Gastroesophageal sphincter (tissue), 4 donors: ENCODE results near the gene PI4KA. TPM values are rescaled to one million over a fixed set of nuclear protein-coding genes. Genes with fewer than 3 reads are reported as not detected.
"Not testable (repeated sequence)": the region's sequence is repeated elsewhere in the genome, so short reads cannot be mapped to it uniquely, and the experiment has no call there.

Experiments
- ATAC-seq: fragments of 150-250 bp; one replicate; pipeline ENCODE4 v1.9.1; 2016; ENCODE audit warnings: mild to moderate bottlenecking, moderate library complexity
- H3K27ac ChIP-seq, 4 donors: fragments of 200-600 bp; sonication (generic) in 3 of 4; 1 replicate in 3 of 4; 2 replicates in 1 of 4; pipeline ENCODE4 v1.5.1; 2016 to 2019
- H3K27me3 ChIP-seq: fragments of 200-600 bp; sonication (generic); one replicate; pipeline ENCODE4 v1.5.1; 2019
- H3K36me3 ChIP-seq, 2 donors: fragments of 200-600 bp; sonication (generic); one replicate each; pipeline ENCODE4 v1.5.1; 2019; ENCODE audit warnings: control low read depth in 1 of 2
- H3K4me1 ChIP-seq, 3 donors: fragments of 200-600 bp; sonication (generic); 1 replicate in 2 of 3; 2 replicates in 1 of 3; pipeline ENCODE4 v1.5.1; 2016 to 2019; ENCODE audit warnings: control low read depth in 2 of 3
- H3K4me3 ChIP-seq, 2 donors: fragments of 200-600 bp; sonication (generic); one replicate each; pipeline ENCODE4 v1.5.1; 2019; ENCODE audit warnings: mild to moderate bottlenecking in 1 of 2, moderate library complexity in 1 of 2
- H3K9me3 ChIP-seq, 3 donors: fragments of 200-600 bp; sonication (generic); one replicate each; pipeline ENCODE4 v1.5.1; 2017 to 2019; ENCODE audit warnings: control low read depth in 2 of 3
- EP300 ChIP-seq: sonication (generic); formaldehyde crosslinking; IDR thresholded peaks from one replicate; pipeline ENCODE4 v1.6.1; 2017; ENCODE audit warnings: antibody characterized with exemption, mild to moderate bottlenecking
- POLR2A ChIP-seq, 2 donors: fragments of 450-650 bp; IDR thresholded peaks; one replicate each; pipeline ENCODE4 v1.6.1; 2017; ENCODE audit warnings: antibody characterized with exemption in 2 of 2, mild to moderate bottlenecking in 2 of 2, moderate library complexity in 1 of 2
- POLR2AphosphoS5 ChIP-seq: sonication (generic); formaldehyde crosslinking; IDR thresholded peaks from one replicate; pipeline ENCODE4 v1.6.1; 2017; ENCODE audit warnings: antibody characterized with exemption
- WGBS, 2 donors: methylation state at CpG; one replicate each; pipeline ENCODE4 v1.1.5; 2018; ENCODE audit warnings: low coverage in 1 of 2; 5-methylcytosine and 5-hydroxymethylcytosine counted together
- total RNA-seq, 4 donors: library from RNA; depleted of rRNA; stranded (reverse); fragments of >200 nt; gene quantifications; one replicate each; pipeline ENCODE4 v1.1.0, GENCODE V29; 2016
- TF ChIP-seq, protein P1 (sequence below), 4 experiments: fragments of 200-600 bp in 2 of 4; fragments of 450-650 bp in 2 of 4; sonication (generic) in 1 of 4; IDR thresholded peaks; one replicate each; pipeline ENCODE4 v1.5.1; 2017 to 2019; ENCODE audit warnings: antibody characterized with exemption in 4 of 4, mild to moderate bottlenecking in 2 of 4, moderate library complexity in 2 of 4

The PI4KA gene
- total RNA-seq, 4 donors from 2014 or later: 45.7 to 113 (median 87.5) TPM

DNA sequence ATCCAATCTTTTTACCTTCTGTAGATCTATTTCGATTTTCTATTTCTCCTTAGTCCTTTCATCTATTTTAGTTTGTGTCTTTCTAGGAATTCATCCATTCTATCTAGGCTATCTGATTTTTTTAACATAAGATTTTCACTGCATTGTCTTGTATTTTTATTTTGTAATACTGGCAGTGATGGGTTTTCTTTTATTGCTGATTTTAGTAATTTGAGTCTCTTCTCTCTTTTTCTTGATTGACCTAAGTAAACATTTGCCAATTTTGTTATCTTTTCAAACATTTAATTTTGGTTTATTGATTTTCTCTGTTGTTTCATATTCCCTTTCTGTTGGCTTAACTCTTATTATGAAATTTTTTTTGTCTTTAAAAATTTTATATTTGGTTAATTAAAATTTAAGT, 192.1 kb downstream of the PI4KA start:
- Histone ChIP-seq H3K9me3 (peaks cover 0 to 15% (median 0%) of the 10 kb centered on the region in 3 donors), H3K4me1 (peaks cover 0 to 7% (median 0%) of the 10 kb centered on the region in 3 donors), H3K4me3 (no peak overlapping the region), H3K27me3 (peaks cover 53% of the 10 kb centered on the region), H3K36me3 (no peaks in the 10 kb centered on the region), H3K27ac (no peak overlapping the region)
- 65 to 92% methylated on average over 1 of the region's 1 CpG for WGBS, 2 donors
- no peak for ATAC-seq
- TF ChIP-seq POLR2A (IDR thresholded peaks at IDR 0.05) (no peak), POLR2AphosphoS5 (no peak), EP300 (no peak)
- TF ChIP-seq, protein P1, sequence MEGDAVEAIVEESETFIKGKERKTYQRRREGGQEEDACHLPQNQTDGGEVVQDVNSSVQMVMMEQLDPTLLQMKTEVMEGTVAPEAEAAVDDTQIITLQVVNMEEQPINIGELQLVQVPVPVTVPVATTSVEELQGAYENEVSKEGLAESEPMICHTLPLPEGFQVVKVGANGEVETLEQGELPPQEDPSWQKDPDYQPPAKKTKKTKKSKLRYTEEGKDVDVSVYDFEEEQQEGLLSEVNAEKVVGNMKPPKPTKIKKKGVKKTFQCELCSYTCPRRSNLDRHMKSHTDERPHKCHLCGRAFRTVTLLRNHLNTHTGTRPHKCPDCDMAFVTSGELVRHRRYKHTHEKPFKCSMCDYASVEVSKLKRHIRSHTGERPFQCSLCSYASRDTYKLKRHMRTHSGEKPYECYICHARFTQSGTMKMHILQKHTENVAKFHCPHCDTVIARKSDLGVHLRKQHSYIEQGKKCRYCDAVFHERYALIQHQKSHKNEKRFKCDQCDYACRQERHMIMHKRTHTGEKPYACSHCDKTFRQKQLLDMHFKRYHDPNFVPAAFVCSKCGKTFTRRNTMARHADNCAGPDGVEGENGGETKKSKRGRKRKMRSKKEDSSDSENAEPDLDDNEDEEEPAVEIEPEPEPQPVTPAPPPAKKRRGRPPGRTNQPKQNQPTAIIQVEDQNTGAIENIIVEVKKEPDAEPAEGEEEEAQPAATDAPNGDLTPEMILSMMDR (IDR thresholded peaks at IDR 0.05): no peak

DNA sequence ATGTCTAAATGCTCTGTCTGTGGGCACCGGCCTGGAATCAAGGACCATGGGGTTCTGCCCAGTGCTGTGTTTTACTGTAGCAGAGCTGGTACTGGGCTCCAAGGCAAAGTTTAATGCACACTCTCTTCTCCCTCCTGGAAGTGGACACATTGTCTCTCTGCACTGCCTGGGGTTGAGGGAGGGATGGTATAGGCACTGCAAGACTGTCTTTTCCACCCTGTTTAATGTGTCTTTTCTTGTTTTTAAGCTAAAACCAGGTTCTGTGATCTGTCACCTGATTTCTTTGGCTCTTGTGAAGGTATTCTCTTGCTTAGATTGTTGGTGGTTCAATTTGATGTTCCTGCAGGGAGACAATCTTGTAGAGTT, 194.0 kb downstream of the PI4KA start:
- 80 to 83% methylated on average over 1 of the region's 1 CpG for WGBS, 2 donors
- ATAC-seq: no peak
- H3K27me3 ChIP-seq: peaks cover 37% of the 10 kb centered on the region
- peaks cover 0 to 15% (median 0%) of the 10 kb centered on the region in 3 donors for H3K9me3 ChIP-seq
- no peak for TF ChIP-seq EP300
- no peak for TF ChIP-seq POLR2A (IDR thresholded peaks at IDR 0.05)
- TF ChIP-seq, protein P1 (IDR thresholded peaks at IDR 0.05): no peak
- TF ChIP-seq POLR2AphosphoS5: no peak
- H3K4me1 ChIP-seq: no peaks in the 10 kb centered on the region
- H3K27ac ChIP-seq: no peak overlapping the region
- H3K4me3 ChIP-seq: no peak overlapping the region
- no peaks in the 10 kb centered on the region for H3K36me3 ChIP-seq

DNA sequence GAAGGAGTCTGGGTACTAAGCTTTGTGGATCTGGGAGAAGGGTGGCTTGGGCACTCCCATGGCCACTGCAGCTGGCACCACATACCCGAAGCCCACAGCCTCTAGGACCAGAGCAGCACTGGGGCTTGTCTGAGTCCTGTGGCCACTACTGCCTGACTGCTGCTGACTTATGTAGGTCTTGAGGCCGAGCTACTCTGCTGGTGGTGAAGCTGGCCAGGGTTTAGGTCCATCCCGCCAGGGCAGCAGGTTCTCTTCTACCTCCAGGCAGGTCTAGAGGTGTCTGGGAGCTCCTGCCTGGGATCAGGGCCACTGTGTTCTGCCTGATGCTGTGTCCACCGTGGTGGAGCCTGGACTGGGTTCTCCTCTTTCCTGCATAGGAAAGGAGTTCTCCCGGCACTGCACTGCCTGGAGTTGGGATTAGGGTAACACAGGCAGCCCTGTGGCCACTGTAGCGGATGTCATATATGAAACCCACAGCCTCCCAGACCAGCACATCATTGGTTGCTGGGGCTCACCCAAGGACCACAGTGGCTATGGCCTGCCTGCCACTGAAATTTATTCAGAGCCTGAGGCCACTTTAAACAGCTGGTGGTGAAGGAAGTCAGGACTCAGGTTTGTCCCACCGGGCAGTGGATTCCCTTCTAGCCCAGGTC, 194.5 kb downstream of the PI4KA start:
- TF ChIP-seq, protein P1 (IDR thresholded peaks at IDR 0.05): no peak
- TF ChIP-seq POLR2A (IDR thresholded peaks at IDR 0.05) (no peak), EP300 (no peak), POLR2AphosphoS5 (no peak)
- Histone ChIP-seq H3K4me3 (no peak overlapping the region), H3K27me3 (peaks cover 32% of the 10 kb centered on the region), H3K4me1 (no peaks in the 10 kb centered on the region), H3K27ac (no peak overlapping the region), H3K9me3 (peaks cover 0 to 15% (median 0%) of the 10 kb centered on the region in 3 donors), H3K36me3 (no peaks in the 10 kb centered on the region)
- WGBS, 2 donors: 40% methylated on average over 1 of the region's 7 CpGs; no CpG with 5 or more reads in 1 of the 2 donors
- no peak for ATAC-seq

DNA sequence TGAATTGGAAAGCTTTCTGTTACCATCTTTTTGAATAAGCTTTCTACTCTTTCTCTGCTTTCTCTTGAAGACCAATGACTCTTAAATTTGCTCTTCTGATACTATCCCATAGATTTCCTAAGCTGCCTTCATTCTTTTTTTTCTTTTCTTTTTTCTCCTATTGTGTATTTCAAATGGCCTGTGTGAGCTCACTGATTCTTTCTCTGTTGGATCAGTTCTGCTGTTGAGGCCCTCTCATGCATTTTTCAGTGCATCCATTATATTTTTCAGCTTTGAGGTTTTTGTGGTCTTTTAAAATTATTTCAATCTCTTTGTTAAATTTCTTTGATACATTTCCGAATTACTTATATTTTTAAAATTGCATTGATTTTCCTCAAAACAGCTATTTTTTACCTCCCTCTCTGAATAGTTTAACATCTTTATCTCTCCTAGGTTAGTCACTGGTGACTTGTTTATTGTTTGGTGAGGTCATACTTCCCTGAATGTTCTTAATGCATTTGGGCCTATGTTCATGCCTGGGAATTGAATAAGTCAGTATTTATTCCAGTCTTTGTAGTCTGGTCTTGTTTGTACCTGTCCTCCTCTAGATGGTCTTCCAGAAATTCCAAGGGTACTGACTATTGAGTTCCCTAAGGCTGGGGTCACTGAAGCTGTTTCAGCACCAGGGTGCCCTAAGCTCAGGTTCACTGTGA, 195.3 kb downstream of the PI4KA start:
- no peak overlapping the region for H3K27ac ChIP-seq
- H3K9me3 ChIP-seq: peaks cover 0 to 15% (median 0%) of the 10 kb centered on the region in 3 donors
- TF ChIP-seq EP300 (no peak), POLR2A (IDR thresholded peaks at IDR 0.05) (no peak), POLR2AphosphoS5 (no peak)
- TF ChIP-seq, protein P1 (IDR thresholded peaks at IDR 0.05): no peak
- H3K4me3 ChIP-seq: no peak overlapping the region
- H3K36me3 ChIP-seq: no peaks in the 10 kb centered on the region
- 88 to 100% methylated on average over 1 of the region's 1 CpG for WGBS, 2 donors
- ATAC-seq: no peak
- H3K4me1 ChIP-seq: no peaks in the 10 kb centered on the region
- peaks cover 29% of the 10 kb centered on the region for H3K27me3 ChIP-seq

DNA sequence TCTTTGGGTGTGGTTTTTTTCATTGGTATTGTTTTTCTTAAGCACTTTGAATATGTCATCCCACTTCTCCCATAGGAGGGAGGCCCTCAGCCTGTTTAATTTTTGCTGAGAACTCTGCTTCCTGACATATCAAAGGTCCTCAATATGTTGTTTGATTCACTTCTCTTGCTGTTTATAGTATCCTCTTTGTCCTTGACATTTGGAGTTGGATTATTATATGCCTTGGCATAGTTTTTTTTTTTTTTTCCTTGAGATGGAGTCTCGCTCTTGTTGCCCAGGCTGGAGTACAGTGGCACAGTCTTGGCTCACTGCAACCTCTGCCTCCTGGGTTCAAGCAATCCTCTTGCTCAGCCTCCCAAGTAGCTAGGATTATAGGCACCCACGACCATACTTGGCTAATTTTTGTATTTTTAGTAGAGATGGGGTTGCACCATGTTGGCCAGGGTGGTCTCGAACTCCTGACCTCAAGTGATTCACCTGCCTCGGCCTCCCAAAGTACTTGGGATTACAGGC, 196.0 kb downstream of the PI4KA start:
- Histone ChIP-seq H3K9me3 (peaks cover 0 to 15% (median 0%) of the 10 kb centered on the region in 3 donors), H3K27me3 (peaks cover 27% of the 10 kb centered on the region)
- not testable (repeated sequence) for H3K4me3 ChIP-seq, H3K4me1 ChIP-seq, H3K36me3 ChIP-seq, ATAC-seq, H3K27ac ChIP-seq
- 46% methylated on average over 3 of the region's 4 CpGs; no CpG with 5 or more reads in 1 of the 2 donors for WGBS, 2 donors
